Measurements from ENCODE around the gene UNC13A.

Gene UNC13A

DNA sequence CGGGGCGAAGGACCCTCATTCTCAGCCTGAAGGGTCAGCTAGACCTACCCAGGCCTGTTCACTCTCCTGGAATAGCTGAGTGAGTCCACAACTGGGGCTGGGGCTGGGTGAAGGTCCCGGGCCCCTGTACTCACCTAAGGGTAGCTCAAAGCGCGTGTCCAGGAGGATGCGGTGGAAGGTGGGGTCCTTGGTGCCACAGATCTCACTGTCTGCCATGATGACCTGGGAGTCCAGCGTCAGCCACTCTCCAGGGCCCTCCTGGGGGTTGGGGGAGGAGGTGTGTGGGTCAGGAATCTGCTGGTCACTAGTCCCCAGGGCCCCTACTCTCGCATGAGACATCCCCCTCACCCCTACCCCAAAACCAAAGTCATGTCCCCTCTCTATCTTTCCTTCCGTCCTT is 18.7 kb downstream of the UNC13A start:
- H3K9me3 ChIP-seq (ENCODE audit: insufficient read depth, low read length): peaks cover 9% of the 10 kb centered on the region; the same call in 1 of the 2 replicates
- TF ChIP-seq EZH2phosphoT487 (conservative IDR thresholded peaks at IDR 0.05; ENCODE audit: low read length): no peak
- TF ChIP-seq, protein P1, sequence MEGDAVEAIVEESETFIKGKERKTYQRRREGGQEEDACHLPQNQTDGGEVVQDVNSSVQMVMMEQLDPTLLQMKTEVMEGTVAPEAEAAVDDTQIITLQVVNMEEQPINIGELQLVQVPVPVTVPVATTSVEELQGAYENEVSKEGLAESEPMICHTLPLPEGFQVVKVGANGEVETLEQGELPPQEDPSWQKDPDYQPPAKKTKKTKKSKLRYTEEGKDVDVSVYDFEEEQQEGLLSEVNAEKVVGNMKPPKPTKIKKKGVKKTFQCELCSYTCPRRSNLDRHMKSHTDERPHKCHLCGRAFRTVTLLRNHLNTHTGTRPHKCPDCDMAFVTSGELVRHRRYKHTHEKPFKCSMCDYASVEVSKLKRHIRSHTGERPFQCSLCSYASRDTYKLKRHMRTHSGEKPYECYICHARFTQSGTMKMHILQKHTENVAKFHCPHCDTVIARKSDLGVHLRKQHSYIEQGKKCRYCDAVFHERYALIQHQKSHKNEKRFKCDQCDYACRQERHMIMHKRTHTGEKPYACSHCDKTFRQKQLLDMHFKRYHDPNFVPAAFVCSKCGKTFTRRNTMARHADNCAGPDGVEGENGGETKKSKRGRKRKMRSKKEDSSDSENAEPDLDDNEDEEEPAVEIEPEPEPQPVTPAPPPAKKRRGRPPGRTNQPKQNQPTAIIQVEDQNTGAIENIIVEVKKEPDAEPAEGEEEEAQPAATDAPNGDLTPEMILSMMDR (IDR thresholded peaks at IDR 0.05; ENCODE audit: insufficient read depth, low read length, poor library complexity, severe bottlenecking): no peak

DNA sequence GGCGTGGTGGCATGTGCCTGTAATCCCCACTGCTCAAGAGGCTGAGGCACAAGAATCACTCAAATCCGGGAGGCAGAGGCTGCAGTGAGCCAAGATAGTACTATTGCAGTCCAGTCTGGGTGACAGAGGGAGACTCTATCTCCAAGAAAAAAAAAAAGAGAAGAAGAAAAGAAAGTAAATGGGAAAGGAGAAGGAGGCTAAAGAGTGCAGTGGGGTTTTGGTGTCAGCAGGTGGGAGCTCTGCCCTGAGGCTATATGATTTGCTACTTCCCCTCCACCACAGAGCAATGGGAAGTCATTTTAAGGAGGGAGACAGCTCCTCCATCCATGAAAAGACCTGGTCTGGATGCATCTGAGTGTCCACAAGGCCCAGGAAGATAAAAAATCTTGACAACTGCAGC is 23.1 kb downstream of the UNC13A start:
- no peak overlapping the region for H3K27ac ChIP-seq (ENCODE audit: low read depth, low read length)
- no peak overlapping the region for H3K4me3 ChIP-seq (ENCODE audit: insufficient read depth, low read length, poor library complexity, severe bottlenecking)
- no peaks in the 10 kb centered on the region for H3K79me2 ChIP-seq (ENCODE audit: insufficient read depth, low read length)
- no peaks in the 10 kb centered on the region for H3F3A ChIP-seq (ENCODE audit: insufficient read depth)
- H3K9ac ChIP-seq (ENCODE audit: low read length): no peak overlapping the region
- H3K36me3 ChIP-seq (ENCODE audit: low read length): no peaks in the 10 kb centered on the region
- H3K9me3 ChIP-seq (ENCODE audit: insufficient read depth, low read length): peaks cover 17% of the 10 kb centered on the region; the same call in 1 of the 2 replicates
- no peaks in the 10 kb centered on the region for H3K27me3 ChIP-seq (ENCODE audit: low read length)
- no peaks in the 10 kb centered on the region for H3K9me2 ChIP-seq (replicated peaks; ENCODE audit: insufficient read depth, low read length)
- no peaks in the 10 kb centered on the region for H4K20me1 ChIP-seq (ENCODE audit: low read depth, low read length)
- no peak overlapping the region for H2AFZ ChIP-seq (ENCODE audit: low read depth, low read length, severe bottlenecking)
- TF ChIP-seq, protein P1 (IDR thresholded peaks at IDR 0.05; ENCODE audit: insufficient read depth, low read length, poor library complexity, severe bottlenecking): no peak
- no peak overlapping the region for H3K4me2 ChIP-seq (ENCODE audit: low read depth, low read length, poor library complexity, severe bottlenecking)

More for the DNA sequence above, 18.7 kb downstream of the UNC13A start:
- Histone ChIP-seq H3K9ac (ENCODE audit: low read length) (no peak overlapping the region), H3K36me3 (ENCODE audit: low read length) (no peaks in the 10 kb centered on the region), H2AFZ (ENCODE audit: low read depth, low read length, severe bottlenecking) (no peak overlapping the region), H4K20me1 (ENCODE audit: low read depth, low read length) (no peaks in the 10 kb centered on the region), H3K27ac (ENCODE audit: low read depth, low read length) (no peak overlapping the region), H3K4me2 (ENCODE audit: low read depth, low read length, poor library complexity, severe bottlenecking) (no peak overlapping the region), H3K9me2 (replicated peaks; ENCODE audit: insufficient read depth, low read length) (no peaks in the 10 kb centered on the region), H3K79me2 (ENCODE audit: insufficient read depth, low read length) (no peaks in the 10 kb centered on the region), H3F3A (ENCODE audit: insufficient read depth) (no peaks in the 10 kb centered on the region), H3K4me3 (ENCODE audit: insufficient read depth, low read length, poor library complexity, severe bottlenecking) (no peak overlapping the region), H3K27me3 (ENCODE audit: low read length) (no peaks in the 10 kb centered on the region)

DNA sequence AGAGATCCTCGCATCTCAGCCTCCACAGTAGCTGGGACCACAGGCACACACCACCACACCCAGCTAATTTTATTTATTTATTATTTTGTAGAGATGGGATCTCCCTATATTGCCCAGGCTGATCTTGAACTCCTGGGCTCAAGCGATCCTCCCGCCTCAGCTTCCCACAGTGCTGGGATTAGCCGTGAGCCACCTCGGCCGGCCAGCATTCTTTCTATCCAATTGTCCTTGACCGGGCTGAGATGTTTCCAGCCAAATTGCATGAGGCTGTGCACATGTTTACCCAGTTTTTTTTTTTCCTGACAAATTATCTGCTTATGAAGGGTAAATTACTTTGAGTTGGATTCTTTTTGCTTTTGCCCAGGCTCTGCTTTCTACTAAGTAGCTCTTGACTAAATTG is 28.2 kb downstream of the UNC13A start:
- no peak overlapping the region for H2AFZ ChIP-seq (ENCODE audit: low read depth, low read length, severe bottlenecking)
- H3F3A ChIP-seq (ENCODE audit: insufficient read depth): no peaks in the 10 kb centered on the region
- no peak overlapping the region for H3K9ac ChIP-seq (ENCODE audit: low read length)
- H4K20me1 ChIP-seq (ENCODE audit: low read depth, low read length): no peaks in the 10 kb centered on the region
- no peaks in the 10 kb centered on the region for H3K9me2 ChIP-seq (replicated peaks; ENCODE audit: insufficient read depth, low read length)
- TF ChIP-seq EZH2phosphoT487 (conservative IDR thresholded peaks at IDR 0.05; ENCODE audit: low read length): no peak
- TF ChIP-seq, protein P1 (IDR thresholded peaks at IDR 0.05; ENCODE audit: insufficient read depth, low read length, poor library complexity, severe bottlenecking): no peak
- no peaks in the 10 kb centered on the region for H3K36me3 ChIP-seq (ENCODE audit: low read length)
- peaks cover 11% of the 10 kb centered on the region; the same call in 1 of the 2 replicates for H3K9me3 ChIP-seq (ENCODE audit: insufficient read depth, low read length)
- H3K4me2 ChIP-seq (ENCODE audit: low read depth, low read length, poor library complexity, severe bottlenecking): no peak overlapping the region
- H3K4me3 ChIP-seq (ENCODE audit: insufficient read depth, low read length, poor library complexity, severe bottlenecking): no peak overlapping the region
- H3K79me2 ChIP-seq (ENCODE audit: insufficient read depth, low read length): no peaks in the 10 kb centered on the region
- H3K27ac ChIP-seq (ENCODE audit: low read depth, low read length): no peak overlapping the region
- no peaks in the 10 kb centered on the region for H3K27me3 ChIP-seq (ENCODE audit: low read length)
